Measurements from ENCODE around the gene PROX1.

Gene PROX1

DNA sequence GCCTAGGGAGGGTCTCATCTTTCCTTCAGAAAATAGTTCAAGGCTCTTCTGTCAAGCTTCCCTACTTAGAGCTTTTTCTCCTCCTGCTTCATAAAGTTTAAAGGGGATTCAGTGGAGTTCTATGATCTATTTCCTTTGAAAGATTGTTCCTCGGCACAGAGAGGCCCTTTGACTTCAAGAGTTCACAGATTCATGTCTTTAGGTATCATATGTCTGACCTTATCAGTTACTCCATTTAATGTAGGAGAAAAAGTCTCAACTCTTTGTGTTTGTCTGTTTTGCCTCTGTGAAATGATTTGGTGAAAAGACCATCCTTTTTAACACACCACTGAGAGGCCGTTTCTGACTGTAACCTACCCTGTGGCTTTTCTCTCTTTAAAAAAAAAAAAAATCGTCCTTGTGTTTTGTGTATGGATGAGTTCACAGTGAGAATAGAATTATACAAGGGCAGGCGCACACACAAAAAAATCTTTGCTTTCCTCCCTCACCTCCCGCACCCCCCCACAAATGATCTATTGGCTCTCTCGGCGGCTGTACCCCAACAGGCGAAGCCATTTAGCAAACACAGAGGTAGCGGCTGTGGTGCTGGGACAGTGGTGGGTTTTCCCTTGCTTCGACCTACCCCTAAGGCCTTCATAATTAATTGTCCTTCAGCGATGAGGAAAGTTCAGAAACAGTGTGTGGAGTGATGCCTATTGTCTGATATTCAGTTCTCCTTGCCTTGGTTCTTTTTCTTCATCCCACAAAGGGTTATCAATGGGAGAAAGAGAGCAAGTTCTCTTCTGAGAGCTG lies 29.6 kb downstream of the PROX1 start:
- H3K36me3 ChIP-seq, result no peaks in the 10 kb centered on the region
- no peaks in the 10 kb centered on the region for H3K9me3 ChIP-seq
- H3K4me3 ChIP-seq (ENCODE audit: low read depth in 1 of 2, low read length in 1 of 2), result no peak overlapping the region
- H3K27ac ChIP-seq, result no peak overlapping the region
- H3K27me3 ChIP-seq, result no peaks in the 10 kb centered on the region
- TF ChIP-seq, protein P1, sequence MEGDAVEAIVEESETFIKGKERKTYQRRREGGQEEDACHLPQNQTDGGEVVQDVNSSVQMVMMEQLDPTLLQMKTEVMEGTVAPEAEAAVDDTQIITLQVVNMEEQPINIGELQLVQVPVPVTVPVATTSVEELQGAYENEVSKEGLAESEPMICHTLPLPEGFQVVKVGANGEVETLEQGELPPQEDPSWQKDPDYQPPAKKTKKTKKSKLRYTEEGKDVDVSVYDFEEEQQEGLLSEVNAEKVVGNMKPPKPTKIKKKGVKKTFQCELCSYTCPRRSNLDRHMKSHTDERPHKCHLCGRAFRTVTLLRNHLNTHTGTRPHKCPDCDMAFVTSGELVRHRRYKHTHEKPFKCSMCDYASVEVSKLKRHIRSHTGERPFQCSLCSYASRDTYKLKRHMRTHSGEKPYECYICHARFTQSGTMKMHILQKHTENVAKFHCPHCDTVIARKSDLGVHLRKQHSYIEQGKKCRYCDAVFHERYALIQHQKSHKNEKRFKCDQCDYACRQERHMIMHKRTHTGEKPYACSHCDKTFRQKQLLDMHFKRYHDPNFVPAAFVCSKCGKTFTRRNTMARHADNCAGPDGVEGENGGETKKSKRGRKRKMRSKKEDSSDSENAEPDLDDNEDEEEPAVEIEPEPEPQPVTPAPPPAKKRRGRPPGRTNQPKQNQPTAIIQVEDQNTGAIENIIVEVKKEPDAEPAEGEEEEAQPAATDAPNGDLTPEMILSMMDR (IDR thresholded peaks at IDR 0.05), result no peak
- H3K4me1 ChIP-seq (ENCODE audit: control insufficient read depth in 1 of 2, insufficient read depth in 1 of 2, low read depth in 1 of 2, low read length in 1 of 2), result no peaks in the 10 kb centered on the region

DNA sequence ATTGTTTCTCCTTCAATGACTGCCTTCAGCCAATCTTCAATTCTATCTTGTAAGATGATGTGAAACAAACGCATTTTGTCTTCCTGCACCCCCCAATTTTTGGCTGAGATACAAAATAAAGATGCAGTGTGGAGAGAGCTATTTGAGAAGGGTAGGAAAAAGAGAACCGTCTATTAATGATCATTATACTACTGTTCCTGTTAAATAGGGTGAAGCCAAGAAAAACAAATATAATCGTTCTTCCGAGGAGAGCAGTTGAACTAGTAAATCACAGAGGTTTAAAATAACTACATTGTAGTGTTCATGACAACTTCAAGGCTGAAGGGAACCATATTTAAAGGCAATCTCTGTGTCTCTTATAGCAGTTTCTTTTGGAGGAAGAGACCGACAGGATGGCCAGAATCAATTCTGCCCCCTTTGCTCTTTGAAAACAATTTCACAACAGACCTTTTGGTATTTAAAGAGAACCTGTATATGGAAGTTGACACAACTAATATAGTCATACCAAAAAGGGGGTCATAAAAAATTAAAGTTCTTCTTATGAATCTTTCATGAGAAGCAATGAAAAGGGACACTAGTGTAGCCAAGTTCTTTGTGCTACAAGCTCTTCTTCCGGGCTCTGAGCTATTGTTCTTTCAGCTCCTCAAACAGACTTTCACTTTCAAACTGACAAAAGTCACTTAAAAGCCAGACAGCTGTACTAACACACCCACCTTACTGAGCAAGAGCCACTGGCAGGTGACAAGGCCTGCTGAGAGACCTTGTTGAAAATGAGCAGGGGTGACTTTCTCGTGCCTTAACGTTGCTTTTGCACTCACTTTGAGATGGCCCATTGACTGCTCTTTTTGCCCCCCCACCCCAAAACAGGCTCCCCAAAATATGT lies 30.9 kb downstream of the PROX1 start:
- Histone ChIP-seq H3K9me3 (no peaks in the 10 kb centered on the region), H3K27me3 (no peaks in the 10 kb centered on the region), H3K27ac (no peak overlapping the region), H3K36me3 (no peaks in the 10 kb centered on the region), H3K4me3 (ENCODE audit: low read depth in 1 of 2, low read length in 1 of 2) (no peak overlapping the region), H3K4me1 (ENCODE audit: control insufficient read depth in 1 of 2, insufficient read depth in 1 of 2, low read depth in 1 of 2, low read length in 1 of 2) (no peaks in the 10 kb centered on the region)
- TF ChIP-seq, protein P1 (IDR thresholded peaks at IDR 0.05), result no peak

DNA sequence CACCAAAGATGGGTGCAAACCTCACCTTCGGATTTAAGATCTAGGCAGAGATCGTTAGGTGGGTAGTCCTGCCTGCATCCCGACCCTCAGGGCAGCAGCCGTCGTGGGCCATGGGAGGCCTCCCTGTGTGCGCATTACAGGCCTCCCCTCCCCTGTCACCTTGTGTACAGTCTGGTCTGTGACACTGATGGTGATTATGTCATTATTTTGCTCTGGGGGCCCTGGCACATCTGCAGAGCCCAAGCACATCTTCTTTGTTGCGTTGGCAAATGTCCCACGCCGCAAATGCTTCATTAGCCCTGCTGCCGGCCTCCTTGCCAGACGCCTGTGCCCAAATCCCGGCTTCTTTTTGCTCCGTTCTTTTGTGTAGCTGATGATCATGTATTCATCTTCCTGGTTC lies 31.7 kb downstream of the PROX1 start:
- H3K27me3 ChIP-seq, result no peaks in the 10 kb centered on the region
- no peak overlapping the region for H3K4me3 ChIP-seq (ENCODE audit: low read depth in 1 of 2, low read length in 1 of 2)
- H3K9me3 ChIP-seq, result no peaks in the 10 kb centered on the region
- H3K36me3 ChIP-seq, result no peaks in the 10 kb centered on the region
- H3K4me1 ChIP-seq (ENCODE audit: control insufficient read depth in 1 of 2, insufficient read depth in 1 of 2, low read depth in 1 of 2, low read length in 1 of 2), result no peaks in the 10 kb centered on the region
- TF ChIP-seq, protein P1 (IDR thresholded peaks at IDR 0.05), result no peak
- H3K27ac ChIP-seq, result no peak overlapping the region

DNA sequence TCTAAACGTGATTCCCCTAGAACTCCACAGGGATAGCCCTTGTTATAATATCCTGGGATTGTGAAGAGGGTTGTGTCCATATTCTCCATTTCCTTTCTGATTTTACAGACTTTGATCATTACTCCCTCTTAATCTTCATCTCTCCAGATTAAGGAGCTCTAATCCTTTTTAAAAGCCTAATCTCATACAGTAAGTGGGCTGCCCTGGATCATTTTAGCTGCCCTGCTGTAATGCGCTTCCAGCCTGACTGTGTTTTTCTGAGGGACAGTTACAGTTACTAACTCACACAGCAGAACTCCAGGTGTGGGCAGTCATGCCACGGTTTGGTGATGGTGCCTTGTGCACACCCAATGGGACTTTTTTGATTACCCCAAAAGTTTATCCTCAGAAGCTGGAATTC lies 33.5 kb downstream of the PROX1 start:
- Histone ChIP-seq H3K27ac (no peak overlapping the region), H3K4me1 (ENCODE audit: control insufficient read depth in 1 of 2, insufficient read depth in 1 of 2, low read depth in 1 of 2, low read length in 1 of 2) (no peaks in the 10 kb centered on the region), H3K36me3 (no peaks in the 10 kb centered on the region), H3K27me3 (no peaks in the 10 kb centered on the region), H3K9me3 (no peaks in the 10 kb centered on the region), H3K4me3 (ENCODE audit: low read depth in 1 of 2, low read length in 1 of 2) (no peak overlapping the region)
- TF ChIP-seq, protein P1 (IDR thresholded peaks at IDR 0.05), result no peak

DNA sequence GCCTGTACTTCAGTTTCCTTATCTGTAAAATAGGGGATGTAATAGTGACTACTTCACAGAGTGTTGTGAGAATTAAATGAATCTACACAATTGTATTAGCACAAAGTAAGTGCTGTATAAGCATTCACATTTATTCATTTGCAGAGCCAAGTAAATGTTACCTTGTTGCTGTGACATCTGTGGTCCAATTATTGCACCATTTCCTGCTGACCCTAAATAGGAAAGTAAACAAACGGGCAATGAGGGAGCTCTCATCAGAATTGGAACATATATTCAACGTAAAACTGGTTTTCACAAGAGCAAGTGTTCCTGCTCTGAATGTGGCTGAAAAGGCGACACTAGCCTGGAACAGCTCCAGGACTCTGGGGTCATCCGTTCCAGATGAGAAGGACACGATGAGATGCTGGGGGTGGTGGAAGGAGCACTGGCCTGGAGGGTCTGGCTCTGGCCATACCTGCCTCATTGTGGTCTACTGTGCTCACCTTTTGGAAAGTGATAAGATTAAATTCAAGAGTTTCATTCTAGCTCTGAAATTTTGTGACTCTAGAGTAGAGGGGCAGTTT lies 34.5 kb downstream of the PROX1 start:
- TF ChIP-seq, protein P1 (IDR thresholded peaks at IDR 0.05), result no peak
- H3K27ac ChIP-seq, result no peak overlapping the region
- H3K36me3 ChIP-seq, result no peaks in the 10 kb centered on the region
- H3K27me3 ChIP-seq, result no peaks in the 10 kb centered on the region
- no peaks in the 10 kb centered on the region for H3K9me3 ChIP-seq
- H3K4me3 ChIP-seq (ENCODE audit: low read depth in 1 of 2, low read length in 1 of 2), result no peak overlapping the region
- H3K4me1 ChIP-seq (ENCODE audit: control insufficient read depth in 1 of 2, insufficient read depth in 1 of 2, low read depth in 1 of 2, low read length in 1 of 2), result no peaks in the 10 kb centered on the region
